Natural killer cell (primary cell): ENCODE measurements around the gene NPLOC4. TPM values are rescaled to one million over a fixed set of nuclear protein-coding genes. Genes with fewer than 3 reads are reported as not detected.

Experiments
- ATAC-seq, 3 donors: fragments of 150-1000 bp in 2 of 3; fragments of 200-7000 bp in 1 of 3; cut with Tn5 transposase; 1 replicate in 1 of 3; 2 replicates in 2 of 3; pipeline ENCODE4 v1.10.0; 2021; ENCODE audit warnings: mild to moderate bottlenecking in 2 of 3, moderate library complexity in 2 of 3
- DNase-seq, 2 donors: peaks; one replicate each; pipeline versions ENCODE4 v3.0.0 to v3.0.0-alpha.2; 2013 to 2021; ENCODE audit warnings: mixed read lengths in 1 of 2
- H3K27ac ChIP-seq: one replicate; pipeline ENCODE4 v1.5.1; 2013; ENCODE audit warnings: mild to moderate bottlenecking, low read length
- H3K27me3 ChIP-seq: one replicate; pipeline ENCODE4 v1.6.1; 2013; ENCODE audit warnings: low read length; ENCODE audit not compliant: control insufficient read depth, insufficient read depth
- H3K36me3 ChIP-seq: one replicate; pipeline ENCODE4 v1.6.1; 2013; ENCODE audit warnings: low read length; ENCODE audit not compliant: control insufficient read depth, insufficient read depth
- H3K4me1 ChIP-seq: one replicate; pipeline ENCODE4 v1.6.1; 2013; ENCODE audit warnings: low read length; ENCODE audit not compliant: control insufficient read depth, insufficient read depth
- H3K4me3 ChIP-seq: one replicate; pipeline ENCODE4 v1.5.1; 2013; ENCODE audit warnings: low read length
- H3K9me3 ChIP-seq: one replicate; pipeline ENCODE4 v1.6.1; 2013; ENCODE audit warnings: low read length; ENCODE audit not compliant: control insufficient read depth, insufficient read depth
- H3K27ac Mint-ChIP-seq, 2 donors: one replicate each; pipeline ENCODE4 v1.8.0; 2022; ENCODE audit warnings: mild to moderate bottlenecking in 2 of 2, mixed read lengths in 2 of 2, moderate library complexity in 1 of 2
- H3K27me3 Mint-ChIP-seq, 2 donors: one replicate each; pipeline ENCODE4 v1.8.0; 2022; ENCODE audit warnings: low read depth in 2 of 2, mixed read lengths in 2 of 2
- H3K36me3 Mint-ChIP-seq: one replicate; pipeline ENCODE4 v1.8.0; 2022; ENCODE audit warnings: mixed read lengths
- H3K4me1 Mint-ChIP-seq, 2 donors: one replicate each; pipeline ENCODE4 v1.8.0; 2022; ENCODE audit warnings: mixed read lengths in 2 of 2
- H3K4me3 Mint-ChIP-seq: one replicate; pipeline ENCODE4 v1.8.0; 2022; ENCODE audit warnings: mild to moderate bottlenecking, moderate library complexity, mixed read lengths
- H3K9me3 Mint-ChIP-seq, 2 donors: one replicate each; pipeline ENCODE4 v1.8.0; 2022; ENCODE audit warnings: mixed read lengths in 2 of 2
- CTCF ChIP-seq: fragments of 200-600 bp; IDR thresholded peaks from one replicate; pipeline ENCODE4 v1.8.0; 2022; ENCODE audit warnings: antibody characterized with exemption
- WGBS: methylation state at CpG from one replicate; pipeline ENCODE4 v1.1.7; 2013; ENCODE audit warnings: missing lambda C conversion rate; ENCODE audit not compliant: insufficient coverage; 5-methylcytosine and 5-hydroxymethylcytosine counted together
- intact Hi-C: fragments of 100-400 bp; cut with micrococcal nuclease; formaldehyde crosslinking; loops from one replicate; pipeline ENCODE4 v1.14.2; 2022
- total RNA-seq, 4 donors: library from RNA; stranded (reverse); fragments of 120-200 nt in 1 of 4; gene quantifications; one replicate each; pipeline versions ENCODE4 v1.2.3 to v1.2.4, GENCODE V29; 2013 to 2022

Gene NPLOC4
- total RNA-seq, 3 donors from 2014 or later (not counting 1 experiment from before 2014, with no cell fraction given): 96.2 to 117 (median 99.1) TPM

- Mint-ChIP-seq H3K4me3 (peak overlapping the region; percentile 100), H3K9me3 (no peaks in the 10 kb centered on the region), H3K36me3 (peaks cover 28% of the 10 kb centered on the region), H3K27ac (peak overlapping the region; percentile 95 to 98), H3K27me3 (no peaks in the 10 kb centered on the region), H3K4me1 (peaks cover 49 to 62% of the 10 kb centered on the region in 2 donors)
- DNase-seq (peak; percentile 44 to 68), ATAC-seq (no peak)
- under 1% methylated on average over 48 of the region's 48 CpGs for WGBS
- no peaks in the 10 kb centered on the region for H3K9me3 ChIP-seq
- H3K4me1 ChIP-seq: peaks cover 58% of the 10 kb centered on the region
- no peaks in the 10 kb centered on the region for H3K27me3 ChIP-seq
- H3K27ac ChIP-seq: peak overlapping the region; percentile 45
- H3K4me3 ChIP-seq: peak overlapping the region; percentile 74
- no peak for TF ChIP-seq CTCF
- intact Hi-C loops: loop anchor here (5.0 to 10.0 kb wide), 2 partner anchors 94 to 1704 kb away; no protein-coding TSS in a partner anchor
- peaks cover 38% of the 10 kb centered on the region for H3K36me3 ChIP-seq
These were observed 125.9 kb downstream of the NPLOC4 start for GRCh38 chr17:81510785-81511553.

GRCh38 chr17:81509972-81510784 lies 126.7 kb downstream of the NPLOC4 start:
- Mint-ChIP-seq H3K36me3 (peaks cover 28% of the 10 kb centered on the region), H3K4me3 (peak overlapping the region; percentile 100), H3K27ac (peak overlapping the region; percentile 95 to 98), H3K27me3 (no peaks in the 10 kb centered on the region), H3K9me3 (no peaks in the 10 kb centered on the region), H3K4me1 (peaks cover 44 to 54% of the 10 kb centered on the region in 2 donors)
- intact Hi-C loops: loop anchor here (5.0 to 10.0 kb wide), 2 partner anchors 95 to 1703 kb away; no protein-coding TSS in a partner anchor
- no peak for TF ChIP-seq CTCF
- H3K27me3 ChIP-seq: no peaks in the 10 kb centered on the region
- H3K9me3 ChIP-seq: no peaks in the 10 kb centered on the region
- ATAC-seq (peak in 2 of 3 donors; percentile 3 to 23), DNase-seq (peak; percentile 38 to 62)
- WGBS: 3% methylated on average over 22 of the region's 22 CpGs
- peak overlapping the region; percentile 74 for H3K4me3 ChIP-seq
- H3K4me1 ChIP-seq: peaks cover 50% of the 10 kb centered on the region
- H3K36me3 ChIP-seq: peaks cover 38% of the 10 kb centered on the region
- peak overlapping the region; percentile 45 for H3K27ac ChIP-seq

- H3K27me3 Mint-ChIP-seq: no peaks in the 10 kb centered on the region
- H3K4me1 ChIP-seq: peaks cover 48% of the 10 kb centered on the region
- peaks cover 42 to 52% of the 10 kb centered on the region in 2 donors for H3K4me1 Mint-ChIP-seq
- peak overlapping the region; percentile 45 for H3K27ac ChIP-seq
- intact Hi-C loops: no loop called here
- H3K9me3 ChIP-seq: no peaks in the 10 kb centered on the region
- no peak for TF ChIP-seq CTCF
- H3K9me3 Mint-ChIP-seq: no peaks in the 10 kb centered on the region
- H3K36me3 ChIP-seq: peaks cover 38% of the 10 kb centered on the region
- H3K4me3 ChIP-seq: peak overlapping the region; percentile 74
- H3K27me3 ChIP-seq: no peaks in the 10 kb centered on the region
- DNase-seq (peak in 1 of 2 donors; percentile 71), ATAC-seq (no peak)
- 18% methylated on average over 12 of the region's 12 CpGs for whole genome bisulfite sequencing
- H3K36me3 Mint-ChIP-seq: peaks cover 28% of the 10 kb centered on the region
- H3K4me3 Mint-ChIP-seq: peak overlapping the region; percentile 100
- H3K27ac Mint-ChIP-seq: peak overlapping the region; percentile 95 to 98
These were observed 127.5 kb downstream of the NPLOC4 start for GRCh38 chr17:81509207-81509971.
